ACC112 (cell line): Measurements from ENCODE around the gene SKIC3.
A peak's percentile ranks its signal among the peaks of the same experiment; 100 is the strongest.

Source experiments
- H2AFZ ChIP-seq: fragments of 200-600 bp; sonication (generic); one replicate; pipeline ENCODE4 v1.6.0; 2017; ENCODE audit warnings: antibody characterized with exemption, low read length; ENCODE audit not compliant: unreplicated experiment
- H3K27ac ChIP-seq: fragments of 200-600 bp; sonication (generic); 2 replicates; pipeline ENCODE4 v1.5.1; 2014; ENCODE audit warnings: low read depth, mild to moderate bottlenecking, antibody characterized with exemption, low read length, moderate library complexity
- H3K27me3 ChIP-seq: fragments of 200-600 bp; sonication (generic); 2 replicates; pipeline ENCODE4 v1.6.1; 2014; ENCODE audit warnings: mild to moderate bottlenecking, antibody characterized with exemption, low read length, moderate library complexity, mixed read lengths; ENCODE audit not compliant: insufficient read depth
- H3K36me3 ChIP-seq: fragments of 200-600 bp; sonication (generic); 2 replicates; pipeline ENCODE4 v1.6.1; 2016; ENCODE audit warnings: mild to moderate bottlenecking, antibody characterized with exemption, low read length, moderate library complexity, mixed read lengths; ENCODE audit not compliant: insufficient read depth
- H3K4me1 ChIP-seq: fragments of 200-600 bp; sonication (generic); one replicate; pipeline ENCODE4 v1.6.1; 2016; ENCODE audit warnings: low read length, mixed read lengths; ENCODE audit not compliant: insufficient read depth, unreplicated experiment, control insufficient read depth
- H3K4me3 ChIP-seq: fragments of 200-600 bp; sonication (generic); 2 replicates; pipeline ENCODE4 v1.5.1; 2014; ENCODE audit warnings: mild to moderate bottlenecking, low read depth, low read length
- H3K79me2 ChIP-seq: fragments of 200-600 bp; sonication (generic); one replicate; pipeline ENCODE4 v1.6.0; 2016; ENCODE audit warnings: low read length; ENCODE audit not compliant: control insufficient read depth, unreplicated experiment, insufficient read depth

Gene SKIC3

DNA sequence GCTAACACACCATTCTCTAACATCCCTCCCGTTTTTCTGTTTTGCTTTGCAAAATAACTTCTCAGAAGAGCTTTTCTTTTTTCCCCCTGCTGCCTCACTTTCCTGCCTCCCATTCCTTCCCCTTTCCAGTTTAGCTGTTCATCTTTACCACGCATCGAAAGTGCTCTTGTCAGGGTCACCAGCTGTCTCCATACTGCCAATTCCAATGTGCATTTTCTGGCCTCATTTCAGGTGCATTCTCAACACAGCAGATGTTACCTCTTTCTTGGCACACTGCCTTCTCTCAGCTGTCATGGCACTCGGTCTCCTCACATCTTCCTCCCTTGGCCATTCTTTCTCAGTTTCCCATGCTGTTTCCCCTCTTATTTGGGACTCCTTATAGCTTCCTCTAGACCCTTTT lies 9.7 kb upstream of the SKIC3 start:
- Histone ChIP-seq H3K27me3 (no peaks in the 10 kb centered on the region), H3K27ac (no peak overlapping the region)

DNA sequence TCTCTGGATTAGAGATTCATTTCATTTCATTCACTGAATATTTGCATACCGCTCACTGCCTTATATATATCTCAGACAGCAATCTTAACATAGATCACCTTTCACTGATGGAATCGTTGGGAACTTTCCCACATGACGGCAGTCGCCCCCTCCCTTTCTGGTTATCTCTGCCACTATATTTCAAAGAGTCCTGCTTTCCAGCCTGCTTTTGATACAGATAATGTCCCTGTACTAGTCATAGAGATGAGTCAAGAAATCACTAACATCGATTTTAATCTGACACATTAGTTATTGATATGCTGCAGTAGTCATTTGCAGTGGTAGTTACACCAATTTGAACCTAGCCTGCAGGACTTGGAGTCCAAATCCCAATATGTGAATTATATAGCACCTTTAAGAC lies 8.6 kb upstream of the SKIC3 start:
- H3K27ac ChIP-seq, result no peak overlapping the region
- H3K4me1 ChIP-seq, result peaks cover 8% of the 10 kb centered on the region
- no peaks in the 10 kb centered on the region for H3K79me2 ChIP-seq
- no peak overlapping the region for H2AFZ ChIP-seq
- H3K27me3 ChIP-seq, result no peaks in the 10 kb centered on the region
- H3K4me3 ChIP-seq, result no peak overlapping the region
- no peaks in the 10 kb centered on the region for H3K36me3 ChIP-seq

More for the DNA sequence above, 9.7 kb upstream of the SKIC3 start:
- Histone ChIP-seq H3K4me3 (no peak overlapping the region), H3K79me2 (no peaks in the 10 kb centered on the region), H3K36me3 (no peaks in the 10 kb centered on the region; the same call in 1 of the 2 replicates), H2AFZ (no peak overlapping the region), H3K4me1 (peaks cover 8% of the 10 kb centered on the region)

- H2AFZ ChIP-seq, result no peak overlapping the region
- no peaks in the 10 kb centered on the region for H3K79me2 ChIP-seq
- H3K27ac ChIP-seq, result no peak overlapping the region
- no peaks in the 10 kb centered on the region for H3K36me3 ChIP-seq
- H3K4me3 ChIP-seq, result no peak overlapping the region
- no peaks in the 10 kb centered on the region for H3K27me3 ChIP-seq
- H3K4me1 ChIP-seq, result peaks cover 8% of the 10 kb centered on the region
Observed at GRCh38 chr5:95562282-95562681, 7.5 kb upstream of the SKIC3 start.

GRCh38 chr5:95557841-95558240 lies 3.1 kb upstream of the SKIC3 start:
- no peaks in the 10 kb centered on the region for H3K4me1 ChIP-seq
- H3K79me2 ChIP-seq, result peaks cover 35% of the 10 kb centered on the region
- H2AFZ ChIP-seq, result no peak overlapping the region
- 0 out of 2 replicates have a peak, but pooled peaks cover 2% of the 10 kb centered on the region for H3K36me3 ChIP-seq
- H3K27ac ChIP-seq, result no peak overlapping the region
- H3K4me3 ChIP-seq, result no peak overlapping the region
- no peaks in the 10 kb centered on the region for H3K27me3 ChIP-seq

- peaks cover 55% of the 10 kb centered on the region for H3K79me2 ChIP-seq
- H3K36me3 ChIP-seq, result peaks cover 10% of the 10 kb centered on the region; the same call in 1 of the 2 replicates
- peak overlapping the region; percentile 84 for H3K4me3 ChIP-seq
- H3K27ac ChIP-seq, result peak overlapping the region; percentile 53
- no peaks in the 10 kb centered on the region for H3K27me3 ChIP-seq
- peak overlapping the region; percentile 97 for H2AFZ ChIP-seq
- H3K4me1 ChIP-seq, result peaks cover 7% of the 10 kb centered on the region
Observed at GRCh38 chr5:95555553-95555952, 776 bp upstream of the SKIC3 start.

GRCh38 chr5:95554331-95554646 lies 488 bp downstream of the SKIC3 start:
- Histone ChIP-seq H3K27me3 (no peaks in the 10 kb centered on the region), H3K4me1 (peaks cover 7% of the 10 kb centered on the region), H3K36me3 (peaks cover 12% of the 10 kb centered on the region; the same call in 1 of the 2 replicates), H2AFZ (peak overlapping the region; percentile 58), H3K79me2 (peaks cover 58% of the 10 kb centered on the region), H3K27ac (peak overlapping the region; percentile 53; the same call in 1 of the 2 replicates), H3K4me3 (peak overlapping the region; percentile 84)

DNA sequence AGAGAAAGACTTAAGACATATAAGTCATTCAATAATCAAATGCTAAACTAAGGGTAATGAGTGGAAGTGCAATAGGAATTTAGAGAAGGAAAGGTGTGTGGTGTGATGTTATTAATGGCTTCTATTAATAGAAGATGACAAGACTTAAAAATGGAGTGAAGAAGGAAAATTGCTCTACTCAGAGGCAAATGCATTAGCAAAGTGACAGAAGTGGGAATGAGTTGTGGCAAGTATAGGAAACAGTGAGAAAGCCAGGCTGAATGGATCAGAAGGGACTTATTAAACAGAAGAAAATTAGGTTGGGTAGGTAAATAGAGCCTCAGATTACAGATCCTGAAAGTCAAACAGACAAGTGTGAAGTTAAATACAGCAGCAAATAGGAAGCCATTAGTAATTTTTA lies 5.7 kb downstream of the SKIC3 start:
- Histone ChIP-seq H3K4me1 (peaks cover 7% of the 10 kb centered on the region), H3K36me3 (peaks cover 47% of the 10 kb centered on the region), H3K79me2 (peaks cover 45% of the 10 kb centered on the region), H3K4me3 (no peak overlapping the region), H3K27ac (no peak overlapping the region), H2AFZ (no peak overlapping the region), H3K27me3 (no peaks in the 10 kb centered on the region)

- no peaks in the 10 kb centered on the region for H3K4me1 ChIP-seq
- H3K36me3 ChIP-seq, result peaks cover 43% of the 10 kb centered on the region
- no peak overlapping the region for H3K4me3 ChIP-seq
- H3K27ac ChIP-seq, result no peak overlapping the region
- H2AFZ ChIP-seq, result no peak overlapping the region
- no peaks in the 10 kb centered on the region for H3K27me3 ChIP-seq
- H3K79me2 ChIP-seq, result peaks cover 6% of the 10 kb centered on the region
Observed at GRCh38 chr5:95543017-95543705, 11.6 kb downstream of the SKIC3 start.

DNA sequence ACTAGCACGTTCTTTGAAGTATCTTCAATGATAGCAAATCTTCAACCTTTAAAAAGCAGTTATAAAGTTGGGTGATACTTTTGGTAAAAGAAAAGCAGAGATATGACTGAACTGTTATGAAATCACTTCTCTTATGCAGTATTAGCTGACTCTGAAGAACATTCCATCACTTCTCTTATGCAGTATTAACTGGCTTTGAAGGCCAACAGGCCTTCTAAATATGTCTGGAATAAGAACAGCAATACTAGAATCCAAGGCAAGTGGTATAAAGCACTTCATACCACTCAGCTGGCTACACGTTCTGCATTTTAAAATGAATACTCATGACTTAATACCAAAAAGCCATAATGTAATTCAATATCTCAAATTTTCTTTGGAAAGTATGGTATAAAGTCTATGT lies 17.3 kb downstream of the SKIC3 start:
- Histone ChIP-seq H3K79me2 (no peaks in the 10 kb centered on the region), H3K36me3 (peaks cover 20% of the 10 kb centered on the region), H3K4me1 (no peaks in the 10 kb centered on the region), H2AFZ (no peak overlapping the region), H3K27me3 (no peaks in the 10 kb centered on the region), H3K4me3 (no peak overlapping the region), H3K27ac (no peak overlapping the region)

DNA sequence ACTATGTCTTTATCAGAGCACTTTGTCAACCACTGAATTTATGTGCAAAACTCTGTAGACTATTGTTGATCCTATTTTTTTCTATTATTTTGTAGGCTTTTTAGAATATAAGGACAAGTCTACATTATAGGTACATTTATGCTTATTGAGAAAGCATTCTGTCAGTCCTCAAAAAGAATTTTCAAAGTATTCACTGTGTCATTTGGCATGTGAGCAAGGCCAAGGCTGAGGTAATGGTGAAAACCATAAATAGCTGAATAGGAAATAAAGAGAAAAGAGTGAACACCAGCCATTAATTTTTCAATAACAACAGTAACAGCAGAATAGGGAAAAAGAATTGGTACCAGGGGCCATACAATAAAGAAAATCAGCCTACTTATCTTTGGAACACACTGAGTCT lies 21.0 kb downstream of the SKIC3 start:
- Histone ChIP-seq H3K4me1 (peaks cover 10% of the 10 kb centered on the region), H3K27ac (no peak overlapping the region), H3K79me2 (peaks cover 3% of the 10 kb centered on the region), H3K4me3 (no peak overlapping the region), H3K36me3 (peaks cover 9% of the 10 kb centered on the region), H3K27me3 (no peaks in the 10 kb centered on the region), H2AFZ (no peak overlapping the region)

GRCh38 chr5:95533106-95533505 lies 21.7 kb downstream of the SKIC3 start:
- Histone ChIP-seq H3K27me3 (no peaks in the 10 kb centered on the region), H3K79me2 (peaks cover 3% of the 10 kb centered on the region), H3K4me1 (peaks cover 10% of the 10 kb centered on the region), H3K4me3 (no peak overlapping the region), H3K36me3 (peaks cover 12% of the 10 kb centered on the region), H3K27ac (no peak overlapping the region), H2AFZ (no peak overlapping the region)
